ENCODE measurements around the gene CDH12.
"Not testable (repeated sequence)": the region's sequence is repeated elsewhere in the genome, so short reads cannot be mapped to it uniquely, and the experiment has no call there.

CDH12 gene

GRCh38 chr5:22471154-22471553, 382.0 kb downstream of the CDH12 start:
- in situ Hi-C loops (cut with HindIII; ENCODE audit: low sequenced_read_pairs) = no loop called here

GRCh38 chr5:22470408-22470807, 382.7 kb downstream of the CDH12 start:
- in situ Hi-C loops (cut with HindIII; ENCODE audit: low sequenced_read_pairs) = no loop called here

- in situ Hi-C loops (cut with HindIII; ENCODE audit: low sequenced_read_pairs) = no loop called here
Measured at GRCh38 chr5:22465616-22466015, 387.5 kb downstream of the CDH12 start.

GRCh38 chr5:22465177-22465576, 388.0 kb downstream of the CDH12 start:
- in situ Hi-C loops (cut with HindIII; ENCODE audit: low sequenced_read_pairs) = no loop called here

GRCh38 chr5:22460189-22460588, 393.0 kb downstream of the CDH12 start:
- in situ Hi-C loops (cut with HindIII; ENCODE audit: low sequenced_read_pairs) = no loop called here

GRCh38 chr5:22432905-22433304, 420.2 kb downstream of the CDH12 start:
- in situ Hi-C loops (cut with HindIII; ENCODE audit: low sequenced_read_pairs) = no loop called here

- in situ Hi-C loops (cut with HindIII; ENCODE audit: low sequenced_read_pairs) = no loop called here
Measured at GRCh38 chr5:22431840-22432239, 421.3 kb downstream of the CDH12 start.

- in situ Hi-C loops (cut with HindIII; ENCODE audit: low sequenced_read_pairs) = no loop called here
Measured at GRCh38 chr5:22431406-22431805, 421.7 kb downstream of the CDH12 start.

GRCh38 chr5:22411554-22412349, 441.4 kb downstream of the CDH12 start:
- in situ Hi-C loops (cut with HindIII; ENCODE audit: low sequenced_read_pairs) = no loop called here

GRCh38 chr5:22391956-22392355, 461.2 kb downstream of the CDH12 start:
- in situ Hi-C loops (cut with HindIII; ENCODE audit: low sequenced_read_pairs) = no loop called here

GRCh38 chr5:22390888-22391287, 462.3 kb downstream of the CDH12 start:
- in situ Hi-C loops (cut with HindIII; ENCODE audit: low sequenced_read_pairs) = no loop called here

GRCh38 chr5:22372826-22373660, 480.1 kb downstream of the CDH12 start:
- in situ Hi-C loops (cut with HindIII; ENCODE audit: low sequenced_read_pairs) = no loop called here

GRCh38 chr5:22372376-22372775, 480.8 kb downstream of the CDH12 start:
- in situ Hi-C loops (cut with HindIII; ENCODE audit: low sequenced_read_pairs) = no loop called here

- in situ Hi-C loops (cut with HindIII; ENCODE audit: low sequenced_read_pairs) = no loop called here
Measured at GRCh38 chr5:22354956-22355355, 498.2 kb downstream of the CDH12 start.

GRCh38 chr5:22352493-22352892, 500.7 kb downstream of the CDH12 start:
- in situ Hi-C loops (cut with HindIII; ENCODE audit: low sequenced_read_pairs) = no loop called here

- in situ Hi-C loops (cut with HindIII; ENCODE audit: low sequenced_read_pairs) = no loop called here
Measured at GRCh38 chr5:22351178-22351577, 502.0 kb downstream of the CDH12 start.

GRCh38 chr5:22348027-22348426, 505.1 kb downstream of the CDH12 start:
- in situ Hi-C loops (cut with HindIII; ENCODE audit: low sequenced_read_pairs) = no loop called here

GRCh38 chr5:22344000-22344399, 509.1 kb downstream of the CDH12 start:
- in situ Hi-C loops (cut with HindIII; ENCODE audit: low sequenced_read_pairs) = no loop called here

GRCh38 chr5:22341406-22341805, 511.7 kb downstream of the CDH12 start:
- in situ Hi-C loops (cut with HindIII; ENCODE audit: low sequenced_read_pairs) = no loop called here

- in situ Hi-C loops (cut with HindIII; ENCODE audit: low sequenced_read_pairs) = not testable (repeated sequence)
Measured at GRCh38 chr5:22332949-22333348, 520.2 kb downstream of the CDH12 start.

- in situ Hi-C loops (cut with HindIII; ENCODE audit: low sequenced_read_pairs) = no loop called here
Measured at GRCh38 chr5:22329683-22330082, 523.5 kb downstream of the CDH12 start.

- in situ Hi-C loops (cut with HindIII; ENCODE audit: low sequenced_read_pairs) = no loop called here
Measured at GRCh38 chr5:22319798-22320197, 533.3 kb downstream of the CDH12 start.

All from DLD1 (cell line).